ENCODE measurements around the gene NFASC.

NFASC gene

DNA sequence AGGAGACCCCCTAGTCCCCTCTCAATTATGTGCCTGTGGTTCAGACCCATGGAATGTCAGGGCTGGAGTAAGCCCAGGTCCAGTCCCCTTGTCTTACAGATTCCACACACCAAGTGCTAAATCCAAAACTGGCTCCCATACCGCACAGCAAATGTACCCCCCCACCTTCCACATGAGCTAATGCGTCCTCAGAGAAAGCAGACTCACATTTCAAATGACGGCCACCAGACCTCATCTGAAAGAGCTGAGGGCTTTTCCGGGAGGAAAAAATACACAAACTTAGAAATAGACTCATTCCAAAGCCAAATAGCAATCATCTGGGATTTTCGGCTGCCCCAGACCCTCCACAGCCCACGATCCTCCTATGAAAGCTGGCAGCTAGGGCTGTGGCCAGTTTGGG, 159.6 kb downstream of the NFASC start:
- Mint-ChIP-seq H3K27me3 (no peaks in the 10 kb centered on the region), H3K36me3 (ENCODE audit: low read depth) (no peaks in the 10 kb centered on the region), H3K4me1 (no peaks in the 10 kb centered on the region), H3K9me3 (no peaks in the 10 kb centered on the region), H3K4me3 (no peak overlapping the region), H3K27ac (no peak overlapping the region)
- DNase-seq (no peak), ATAC-seq (no peak)

DNA sequence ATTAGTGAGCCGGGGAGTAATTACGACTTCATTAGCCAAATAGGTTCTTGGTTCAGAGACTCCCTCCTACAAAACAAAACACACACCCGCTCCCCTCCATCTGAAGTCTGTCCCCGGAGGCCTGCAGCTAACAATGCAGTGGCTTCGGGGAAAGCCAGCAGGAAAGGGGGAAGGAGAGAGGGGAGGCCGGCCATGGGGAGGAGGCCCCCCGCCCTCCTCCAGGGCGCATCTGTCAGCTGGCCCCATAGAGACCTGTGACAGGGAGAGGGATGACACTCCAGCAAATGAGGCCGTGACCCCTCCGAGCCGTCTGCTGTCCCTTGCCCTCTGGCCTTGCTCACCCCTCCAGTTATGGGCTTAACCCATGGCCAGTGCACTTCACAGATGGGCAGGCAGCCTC, 160.2 kb downstream of the NFASC start:
- Mint-ChIP-seq H3K9me3 (no peaks in the 10 kb centered on the region), H3K27me3 (no peaks in the 10 kb centered on the region), H3K4me3 (no peak overlapping the region), H3K4me1 (no peaks in the 10 kb centered on the region), H3K27ac (no peak overlapping the region), H3K36me3 (ENCODE audit: low read depth) (no peaks in the 10 kb centered on the region)
- DNase-seq (no peak), ATAC-seq (no peak)

DNA sequence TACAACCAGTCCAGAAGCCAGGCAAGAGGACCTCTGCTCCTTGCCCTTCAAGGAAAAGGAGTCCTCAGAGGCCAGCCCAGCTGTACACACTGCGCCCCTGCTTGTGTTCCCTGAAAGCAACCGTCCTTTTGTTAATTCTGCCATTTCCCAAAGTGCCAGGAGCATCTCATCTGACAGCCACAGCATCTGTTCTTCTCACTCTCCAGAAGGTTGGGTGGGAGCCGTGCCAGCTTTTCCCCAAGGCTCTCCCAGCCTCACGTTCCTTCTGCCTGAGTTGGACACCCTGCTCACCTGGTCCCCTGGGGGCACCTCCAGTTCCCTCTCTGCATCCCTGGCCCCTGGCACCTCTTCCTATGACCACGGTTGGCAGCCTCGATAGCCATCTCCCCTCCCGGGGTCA, 161.8 kb downstream of the NFASC start:
- Mint-ChIP-seq H3K4me1 (no peaks in the 10 kb centered on the region), H3K9me3 (no peaks in the 10 kb centered on the region), H3K27ac (no peak overlapping the region), H3K4me3 (no peak overlapping the region), H3K36me3 (ENCODE audit: low read depth) (no peaks in the 10 kb centered on the region), H3K27me3 (no peaks in the 10 kb centered on the region)
- DNase-seq, result no peak
- no peak for ATAC-seq

DNA sequence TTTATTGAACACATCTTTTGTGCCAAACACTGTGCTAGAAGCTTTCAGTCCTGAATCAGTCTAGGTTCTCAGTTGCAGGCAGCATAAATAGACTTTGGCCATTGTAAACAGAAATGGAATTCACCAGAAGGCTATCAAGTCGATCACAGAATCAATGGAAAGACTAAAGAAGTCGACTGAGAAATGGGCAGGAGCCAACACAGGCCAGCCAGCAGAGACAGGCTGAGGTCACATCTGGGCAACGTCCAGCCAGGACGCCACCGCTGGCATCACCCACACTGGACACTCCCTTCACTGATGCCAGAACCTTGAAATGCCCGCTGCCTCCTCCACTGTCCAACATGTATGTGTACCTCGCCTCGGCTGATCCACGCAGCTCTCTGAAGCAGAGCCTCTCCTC, 166.9 kb downstream of the NFASC start:
- Mint-ChIP-seq H3K27me3 (peaks cover 26% of the 10 kb centered on the region), H3K4me3 (no peak overlapping the region), H3K4me1 (no peaks in the 10 kb centered on the region), H3K36me3 (ENCODE audit: low read depth) (no peaks in the 10 kb centered on the region), H3K27ac (no peak overlapping the region), H3K9me3 (no peaks in the 10 kb centered on the region)
- ATAC-seq (no peak), DNase-seq (no peak)

DNA sequence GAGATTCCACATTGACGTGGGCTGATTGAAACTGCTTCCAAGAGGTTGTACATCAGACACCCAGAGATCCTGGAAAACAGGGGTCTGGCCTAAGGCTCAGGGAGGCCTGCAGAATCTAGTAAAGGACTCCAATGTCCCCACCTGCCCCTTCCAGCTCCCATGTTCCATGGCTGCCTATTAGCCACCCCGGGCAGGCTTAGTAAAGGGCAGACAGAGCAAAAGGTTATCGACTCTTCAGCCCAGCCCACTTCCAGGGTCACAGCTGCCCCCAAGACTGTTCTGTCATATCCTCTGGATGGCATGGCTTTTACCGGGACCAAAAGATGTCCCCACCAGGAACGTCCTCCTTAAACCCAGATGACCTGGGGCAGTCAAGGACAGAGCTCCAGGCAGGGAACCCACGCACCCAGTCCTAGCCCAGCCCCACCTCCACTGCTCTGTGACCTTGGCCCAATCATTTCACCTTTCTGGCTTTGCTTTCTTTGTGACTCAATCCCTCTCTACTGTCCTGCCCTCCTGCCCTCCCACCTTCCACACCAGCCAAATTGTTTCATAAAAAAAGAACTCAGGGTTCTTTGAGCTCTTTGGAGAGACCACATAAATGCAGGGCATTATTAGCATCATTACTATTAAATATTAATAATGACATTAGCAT, 167.6 kb downstream of the NFASC start:
- DNase-seq (no peak), ATAC-seq (no peak)
- Mint-ChIP-seq H3K27ac (no peak overlapping the region), H3K9me3 (no peaks in the 10 kb centered on the region), H3K27me3 (peaks cover 27% of the 10 kb centered on the region), H3K4me1 (no peaks in the 10 kb centered on the region), H3K36me3 (ENCODE audit: low read depth) (no peaks in the 10 kb centered on the region), H3K4me3 (no peak overlapping the region)

DNA sequence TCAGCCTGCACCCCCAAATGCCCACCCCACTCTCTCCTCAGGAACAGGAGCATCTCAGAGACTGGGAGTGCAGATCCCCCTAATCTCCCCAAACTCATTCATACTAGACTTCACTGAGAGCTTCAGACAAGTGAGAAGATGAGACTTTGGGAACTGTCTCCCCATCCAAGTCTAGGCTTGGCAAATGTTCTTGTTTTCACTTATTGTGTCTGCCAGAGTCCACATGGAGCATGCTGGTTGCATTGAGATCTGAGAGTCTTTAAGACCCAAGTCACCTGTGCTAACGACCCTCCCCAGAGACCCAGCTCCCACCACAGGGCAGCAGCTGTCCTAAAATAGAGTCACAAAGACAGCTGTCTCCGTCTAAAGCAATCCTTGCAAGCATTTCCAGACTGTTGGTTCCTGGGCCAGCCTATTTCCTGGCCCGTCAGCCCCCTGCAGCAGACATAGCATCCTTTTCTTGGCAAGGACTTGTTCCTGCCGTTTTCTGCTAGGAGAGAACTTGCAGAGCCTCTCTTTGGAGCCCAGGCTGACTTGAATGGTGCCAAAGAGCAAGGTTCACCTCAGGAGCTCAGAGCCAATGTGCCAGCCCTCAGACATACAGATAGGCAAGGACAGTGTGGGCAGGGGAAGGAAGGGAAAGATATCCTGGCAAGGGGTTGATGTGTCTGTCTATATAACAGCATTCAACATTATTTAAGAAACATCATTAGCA, 170.5 kb downstream of the NFASC start:
- H3K36me3 Mint-ChIP-seq (ENCODE audit: low read depth), result no peaks in the 10 kb centered on the region
- H3K4me3 Mint-ChIP-seq, result no peak overlapping the region
- no peaks in the 10 kb centered on the region for H3K9me3 Mint-ChIP-seq
- peaks cover 45% of the 10 kb centered on the region for H3K27me3 Mint-ChIP-seq
- no peaks in the 10 kb centered on the region for H3K4me1 Mint-ChIP-seq
- no peak overlapping the region for H3K27ac Mint-ChIP-seq
- DNase-seq (no peak), ATAC-seq (no peak)

DNA sequence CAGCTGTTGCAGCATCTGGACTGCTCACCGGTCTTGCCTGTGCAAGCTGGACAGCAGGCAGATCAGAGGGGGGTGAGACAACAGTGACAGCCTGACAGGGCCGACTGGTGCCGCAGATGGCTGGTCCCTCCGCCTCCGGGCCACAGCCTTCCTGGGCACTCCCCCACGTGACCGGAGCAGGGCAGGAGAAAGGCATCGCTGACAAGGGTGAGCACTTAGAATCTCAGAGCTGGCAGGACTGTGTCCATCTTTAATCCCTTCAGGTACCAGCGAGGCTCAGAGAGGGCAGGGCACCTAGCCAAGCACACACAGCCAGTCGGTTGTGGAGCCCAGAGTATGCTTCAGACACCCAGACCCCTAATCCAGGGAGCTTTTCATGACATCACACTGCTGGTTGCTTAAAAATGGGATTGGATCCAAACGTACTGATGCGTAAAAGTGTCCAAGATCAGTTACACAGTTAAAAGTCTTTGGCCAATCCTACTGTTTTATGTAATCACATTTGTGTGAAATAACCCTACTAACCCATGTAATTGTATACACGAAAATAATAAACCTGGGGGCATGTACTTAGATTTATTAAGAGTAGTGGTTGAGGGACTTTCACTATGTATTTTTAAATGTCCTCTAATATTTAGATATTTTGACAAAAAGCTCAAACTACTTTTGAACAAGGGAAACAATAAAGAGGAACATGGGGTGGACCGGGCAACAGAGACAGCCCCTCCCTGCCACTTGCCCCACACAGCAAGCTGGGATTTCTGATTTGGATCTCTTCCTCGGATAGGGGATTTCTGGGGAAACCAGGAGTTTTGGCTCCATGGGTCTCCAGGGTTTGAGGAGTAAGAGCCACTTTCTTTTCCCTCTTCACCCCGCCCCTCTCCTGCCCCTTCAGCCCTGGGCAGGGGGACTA, 171.6 kb downstream of the NFASC start:
- H3K36me3 Mint-ChIP-seq (ENCODE audit: low read depth), result no peaks in the 10 kb centered on the region
- H3K27ac Mint-ChIP-seq, result no peak overlapping the region
- no peak for DNase-seq
- no peak for ATAC-seq
- no peaks in the 10 kb centered on the region for H3K9me3 Mint-ChIP-seq
- no peaks in the 10 kb centered on the region for H3K4me1 Mint-ChIP-seq
- H3K4me3 Mint-ChIP-seq, result no peak overlapping the region
- peaks cover 50% of the 10 kb centered on the region for H3K27me3 Mint-ChIP-seq

DNA sequence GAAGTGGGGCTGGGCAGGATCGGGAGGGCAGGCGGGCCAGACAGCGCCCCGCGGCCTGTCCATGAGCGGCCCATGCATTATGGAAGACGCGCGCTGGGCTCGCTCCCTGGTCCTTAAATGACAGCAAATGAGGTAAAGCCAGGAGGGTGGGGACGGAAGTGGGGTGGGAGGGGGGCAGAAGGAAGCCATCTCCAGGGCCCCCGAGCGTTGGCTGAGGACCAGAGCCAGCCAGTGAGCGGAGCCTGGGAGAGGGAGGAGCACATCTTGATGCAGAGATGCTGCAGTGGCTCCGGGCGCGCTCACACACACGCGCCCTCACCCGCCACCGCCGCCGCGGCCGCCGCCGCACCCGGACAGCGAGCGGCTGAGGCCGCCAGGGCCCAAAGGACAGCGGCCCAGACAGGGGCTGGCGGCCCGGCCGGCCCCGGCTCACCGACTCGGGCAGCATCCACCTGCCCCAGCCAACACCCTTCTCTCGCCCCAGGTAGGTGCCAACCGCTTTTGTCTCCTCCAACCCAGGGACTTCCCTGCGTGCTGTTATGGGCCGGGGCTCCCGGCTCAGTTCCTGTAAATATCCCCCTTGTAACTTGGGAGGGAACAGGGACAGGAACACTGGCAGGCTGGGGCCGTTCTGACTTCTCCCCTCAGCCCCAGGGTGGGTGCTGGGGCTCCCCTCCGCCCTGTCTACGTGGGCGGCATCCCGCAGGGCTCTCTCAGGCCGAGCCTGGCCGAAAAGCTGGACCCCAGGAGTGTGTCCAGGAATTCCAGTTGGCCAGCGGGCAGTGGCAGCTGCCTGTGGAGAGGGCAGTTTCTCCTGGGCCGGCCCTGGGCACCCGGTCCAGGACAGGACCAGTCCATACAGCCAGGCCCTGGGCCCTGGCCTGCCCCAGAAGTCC, 172.5 kb downstream of the NFASC start, which contains the start of gene CNTN2:
CNTN2 (plus strand) TSS at position 302 of the 896 bp plus-strand sequence. CDS start 9,974 bp downstream, outside the sequence.
- DNase-seq (no peak), ATAC-seq (no peak)
- Mint-ChIP-seq H3K4me1 (no peaks in the 10 kb centered on the region), H3K36me3 (ENCODE audit: low read depth) (no peaks in the 10 kb centered on the region), H3K9me3 (no peaks in the 10 kb centered on the region), H3K27me3 (peaks cover 50% of the 10 kb centered on the region), H3K4me3 (no peak within 1 kb of the TSS), H3K27ac (no peak within 1 kb of the TSS)

DNA sequence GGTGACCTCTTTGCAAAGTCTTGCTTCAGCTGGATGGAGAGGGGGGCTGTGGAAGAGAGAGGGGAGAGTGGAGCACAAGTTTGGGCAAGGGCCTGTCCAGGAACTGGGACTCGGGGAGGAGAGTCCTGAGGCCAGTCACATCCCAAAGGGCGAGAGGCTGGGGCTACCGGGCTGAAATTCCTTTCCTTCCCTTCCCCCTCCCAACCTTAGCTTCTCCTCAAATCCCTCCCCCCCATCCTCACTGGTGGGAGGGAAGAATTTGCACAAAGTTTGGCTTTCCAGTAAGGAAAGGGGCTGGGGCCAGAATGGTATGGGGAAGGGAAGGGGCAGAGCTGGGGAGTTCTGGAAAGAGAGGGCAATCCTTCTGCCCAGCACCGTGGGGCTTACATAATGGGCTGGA, 173.2 kb downstream of the NFASC start:
- Mint-ChIP-seq H3K27ac (no peak overlapping the region), H3K36me3 (ENCODE audit: low read depth) (no peaks in the 10 kb centered on the region), H3K27me3 (peaks cover 49% of the 10 kb centered on the region), H3K9me3 (no peaks in the 10 kb centered on the region), H3K4me3 (no peak overlapping the region), H3K4me1 (no peaks in the 10 kb centered on the region)
- ATAC-seq, result no peak
- no peak for DNase-seq

DNA sequence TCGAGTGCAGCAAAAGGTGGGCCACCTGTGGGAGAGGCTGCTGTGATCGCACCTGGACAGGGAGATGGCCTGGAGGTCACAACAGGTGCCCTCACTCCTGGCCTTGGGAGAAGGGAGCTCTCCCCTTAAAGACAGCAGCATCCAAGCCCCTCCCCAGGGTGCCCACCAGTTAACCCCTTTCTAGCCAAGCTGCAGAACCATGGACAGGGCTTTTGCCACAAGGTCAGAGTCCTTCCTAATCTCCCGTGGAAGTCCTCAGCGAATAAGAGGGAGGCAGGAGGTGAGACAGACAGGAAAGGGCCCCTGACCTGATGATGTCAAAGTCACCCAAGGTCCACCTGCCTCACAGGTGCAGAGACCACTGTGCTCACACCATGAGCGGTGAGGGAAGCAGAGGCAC, 174.1 kb downstream of the NFASC start:
- H3K9me3 Mint-ChIP-seq, result no peaks in the 10 kb centered on the region
- H3K4me1 Mint-ChIP-seq, result no peaks in the 10 kb centered on the region
- H3K27ac Mint-ChIP-seq, result no peak overlapping the region
- H3K27me3 Mint-ChIP-seq, result peaks cover 47% of the 10 kb centered on the region
- DNase-seq (no peak), ATAC-seq (no peak)
- no peak overlapping the region for H3K4me3 Mint-ChIP-seq
- no peaks in the 10 kb centered on the region for H3K36me3 Mint-ChIP-seq (ENCODE audit: low read depth)

DNA sequence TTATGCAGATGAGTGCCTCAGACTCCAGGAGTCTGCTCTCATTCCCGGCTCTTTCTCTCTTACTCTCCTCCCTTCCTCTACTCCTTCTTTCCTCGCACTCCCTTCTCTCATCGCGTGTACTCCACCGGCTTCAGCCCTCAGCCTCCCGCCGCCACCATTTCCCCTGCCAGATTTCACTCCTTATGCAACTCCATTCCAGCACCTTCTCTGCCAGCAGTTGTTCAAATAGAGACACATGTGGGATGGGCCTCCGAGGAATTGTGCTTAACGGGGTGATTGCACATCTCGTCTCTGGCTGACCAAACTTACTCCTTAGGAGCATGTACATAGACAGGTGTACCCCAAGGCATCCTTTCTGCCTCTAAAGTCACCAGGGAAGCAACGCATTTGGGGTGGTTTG, 174.5 kb downstream of the NFASC start:
- H3K27me3 Mint-ChIP-seq, result peaks cover 44% of the 10 kb centered on the region
- ATAC-seq, result no peak

DNA sequence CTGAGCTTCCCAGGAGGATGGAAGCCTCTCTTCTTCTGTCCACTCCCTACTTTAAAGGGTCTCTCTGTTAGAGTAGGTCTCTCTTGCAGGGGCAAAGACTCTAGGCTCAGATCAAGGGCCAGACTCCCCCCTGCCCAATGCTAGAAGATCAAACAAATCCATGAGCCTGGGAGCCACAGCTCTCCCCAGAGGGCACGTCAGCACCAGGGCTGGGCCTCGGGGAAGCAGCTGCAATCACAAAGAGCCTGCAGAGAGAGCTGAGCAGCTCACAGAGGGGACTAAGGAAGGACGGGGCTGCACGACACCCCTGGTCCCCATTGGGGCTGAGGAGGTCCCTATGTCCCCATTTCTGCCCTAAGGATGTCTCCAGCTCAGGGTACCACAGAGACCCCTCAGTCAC, 176.2 kb downstream of the NFASC start:
- Mint-ChIP-seq H3K9me3 (no peaks in the 10 kb centered on the region), H3K27me3 (peaks cover 32% of the 10 kb centered on the region), H3K36me3 (ENCODE audit: low read depth) (no peaks in the 10 kb centered on the region), H3K4me1 (no peaks in the 10 kb centered on the region), H3K27ac (no peak overlapping the region), H3K4me3 (no peak overlapping the region)
- ATAC-seq (no peak), DNase-seq (no peak)

More for the DNA sequence above, 174.5 kb downstream of the NFASC start:
- Mint-ChIP-seq H3K36me3 (ENCODE audit: low read depth) (no peaks in the 10 kb centered on the region), H3K4me3 (no peak overlapping the region), H3K27ac (no peak overlapping the region), H3K9me3 (no peaks in the 10 kb centered on the region), H3K4me1 (no peaks in the 10 kb centered on the region)
- DNase-seq, result no peak

DNA sequence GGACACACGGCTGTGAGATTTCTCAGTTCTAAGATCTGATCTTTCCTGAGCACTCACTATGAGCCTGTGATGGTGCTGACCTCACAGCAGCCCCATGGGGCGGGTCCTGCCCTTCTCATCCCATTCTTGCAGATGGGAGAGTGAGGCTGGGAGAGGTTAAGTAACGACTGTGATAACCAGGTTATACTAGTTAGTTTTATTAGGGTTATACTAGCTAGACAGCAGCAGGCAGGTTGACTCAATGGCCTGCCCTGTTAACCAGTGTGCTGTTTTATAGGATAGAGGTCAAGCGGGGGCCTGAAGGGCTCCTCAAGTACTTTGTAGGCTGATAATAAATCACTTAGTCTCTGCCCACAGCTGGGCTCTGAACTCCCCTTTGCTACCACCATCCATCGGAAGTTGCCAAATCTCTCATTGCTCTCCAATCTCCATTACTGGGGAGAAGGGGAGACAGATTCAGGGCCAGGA, 177.1 kb downstream of the NFASC start:
- H3K4me1 Mint-ChIP-seq, result no peaks in the 10 kb centered on the region
- H3K4me3 Mint-ChIP-seq, result no peak overlapping the region
- peaks cover 23% of the 10 kb centered on the region for H3K27me3 Mint-ChIP-seq
- ATAC-seq, result no peak
- no peaks in the 10 kb centered on the region for H3K36me3 Mint-ChIP-seq (ENCODE audit: low read depth)
- no peaks in the 10 kb centered on the region for H3K9me3 Mint-ChIP-seq
- no peak for DNase-seq
- H3K27ac Mint-ChIP-seq, result no peak overlapping the region

DNA sequence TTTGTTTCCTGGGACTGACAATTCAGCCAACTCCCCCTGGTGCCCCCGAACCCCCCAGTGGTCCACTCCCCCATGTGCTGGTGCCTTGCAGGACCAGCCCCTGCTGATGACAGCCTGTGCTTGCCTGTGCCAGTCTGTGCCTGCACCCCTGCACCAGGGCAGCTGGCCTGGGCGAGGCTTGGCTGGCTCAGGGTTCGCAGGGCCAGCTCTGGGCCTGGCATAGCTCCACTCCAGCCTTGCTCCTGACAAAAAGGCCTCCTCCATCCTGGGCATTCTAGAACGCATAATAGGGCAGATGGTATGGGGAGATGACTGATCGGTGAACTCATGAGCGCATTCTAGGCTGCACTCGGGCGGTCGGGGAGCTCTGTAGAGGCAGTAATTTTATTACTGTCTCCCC, 177.7 kb downstream of the NFASC start:
- Mint-ChIP-seq H3K27me3 (peaks cover 23% of the 10 kb centered on the region), H3K4me3 (no peak overlapping the region), H3K36me3 (ENCODE audit: low read depth) (no peaks in the 10 kb centered on the region), H3K9me3 (no peaks in the 10 kb centered on the region), H3K4me1 (no peaks in the 10 kb centered on the region), H3K27ac (no peak overlapping the region)
- ATAC-seq (no peak), DNase-seq (no peak)
